ENCODE data around the gene KIF17.
A peak's percentile ranks its signal among the peaks of the same experiment; 100 is the strongest.

KIF17 gene

GRCh38 chr1:20709868-20710267 is 7.9 kb downstream of the KIF17 start:
- no peak for DNase-seq

- DNase-seq, result no peak
Observed at GRCh38 chr1:20708891-20709290, 8.9 kb downstream of the KIF17 start.

- no peak for DNase-seq
Observed at GRCh38 chr1:20708057-20708456, 9.8 kb downstream of the KIF17 start.

- no peak for DNase-seq
Observed at GRCh38 chr1:20706841-20707240, 11.0 kb downstream of the KIF17 start.

- DNase-seq, result no peak
Observed at GRCh38 chr1:20705203-20705755, 12.5 kb downstream of the KIF17 start.

- DNase-seq, result no peak
Observed at GRCh38 chr1:20704390-20705202, 13.2 kb downstream of the KIF17 start.

GRCh38 chr1:20703124-20703756 is 14.6 kb downstream of the KIF17 start:
- DNase-seq, result no peak

GRCh38 chr1:20702416-20702815 is 15.4 kb downstream of the KIF17 start:
- DNase-seq, result no peak

GRCh38 chr1:20701847-20702246 is 16.0 kb downstream of the KIF17 start:
- no peak for DNase-seq

- no peak for DNase-seq
Observed at GRCh38 chr1:20701446-20701845, 16.4 kb downstream of the KIF17 start.

- DNase-seq, result no peak
Observed at GRCh38 chr1:20700636-20701215, 17.1 kb downstream of the KIF17 start.

GRCh38 chr1:20699558-20699957 is 18.2 kb downstream of the KIF17 start:
- DNase-seq, result no peak

GRCh38 chr1:20698195-20698910 is 19.5 kb downstream of the KIF17 start:
- no peak for DNase-seq

GRCh38 chr1:20697563-20697962 is 20.2 kb downstream of the KIF17 start:
- DNase-seq, result no peak

GRCh38 chr1:20696397-20697333 is 21.1 kb downstream of the KIF17 start:
- peak; percentile 72 for DNase-seq

- no peak for DNase-seq
Observed at GRCh38 chr1:20695515-20695914, 22.3 kb downstream of the KIF17 start.

- no peak for DNase-seq
Observed at GRCh38 chr1:20693623-20694022, 24.2 kb downstream of the KIF17 start.

- no peak for DNase-seq
Observed at GRCh38 chr1:20691872-20692271, 25.9 kb downstream of the KIF17 start.

- no peak for DNase-seq
Observed at GRCh38 chr1:20689645-20690056, 28.2 kb downstream of the KIF17 start.

- no peak for DNase-seq
Observed at GRCh38 chr1:20686883-20687725, 30.7 kb downstream of the KIF17 start.

GRCh38 chr1:20685741-20686140 is 32.1 kb downstream of the KIF17 start:
- DNase-seq, result no peak
